A549 treated with GW870086 at 1 μM for 4 hours (cell line): ENCODE data around the gene CD24. TPM values are rescaled to one million over a fixed set of nuclear protein-coding genes. Genes with fewer than 3 reads are reported as not detected.

Experiments
- total RNA-seq: library from RNA; stranded (reverse); fragments of 200-300 nt; extraction: Qiagen RNA extraction; gene quantifications from 5 replicates; pipeline ENCODE4 v1.2.3, GENCODE V29; 2022; ENCODE audit warnings: low read depth

The CD24 gene, protein sequence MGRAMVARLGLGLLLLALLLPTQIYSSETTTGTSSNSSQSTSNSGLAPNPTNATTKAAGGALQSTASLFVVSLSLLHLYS
- total RNA-seq: 209 to 347 TPM (median 299 TPM) in 5 replicates

DNA sequence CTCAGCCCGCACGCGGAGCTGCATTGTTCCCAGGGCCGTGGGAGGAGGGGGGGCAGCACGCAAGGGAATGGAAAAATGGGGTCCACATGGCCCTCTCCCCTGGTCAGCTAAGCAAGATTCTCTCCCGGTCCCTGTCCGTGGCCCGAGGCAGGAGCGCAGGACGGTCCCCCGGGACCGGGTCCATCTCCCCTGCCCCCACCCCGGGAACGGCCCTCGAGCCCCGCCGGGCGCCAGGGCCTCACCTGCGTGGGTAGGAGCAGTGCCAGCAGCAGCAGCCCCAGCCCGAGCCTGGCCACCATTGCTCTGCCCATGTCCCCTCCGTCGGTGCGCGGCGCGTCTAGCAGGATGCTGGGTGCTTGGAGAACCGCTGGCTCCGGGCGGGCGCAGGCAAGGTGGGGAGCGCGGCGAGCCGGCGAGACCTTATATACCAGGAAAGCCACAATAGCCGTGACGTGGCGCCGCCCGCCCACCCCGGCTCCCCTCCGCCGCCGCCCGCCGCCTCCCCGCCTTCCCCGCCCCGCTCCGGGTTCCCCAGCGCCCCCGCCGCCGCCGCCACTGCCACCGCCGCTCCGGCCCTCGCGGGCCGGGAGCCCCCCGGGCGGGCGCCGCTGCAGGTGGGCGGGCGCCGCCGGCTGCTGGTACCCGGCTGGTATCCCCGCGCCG lies at the start of gene CD24:
TSS of gene CD24 (minus strand) at position 394 of the 663 bp plus-strand sequence. CDS start at position 311, 83 bp downstream.

Other genes with a start within 250 kb of the CD24 start
- 8.9 to 11.2 TPM (median 10.4 TPM) in 5 replicates for gene MTRES1, start 53.5 kb upstream of the CD24 start, total RNA-seq
- gene BEND3, start 140.8 kb upstream of the CD24 start, total RNA-seq: 3.3 to 3.6 TPM (median 3.4 TPM) in 5 replicates